ENCODE data around the gene PSPH. TPM values are rescaled to one million over a fixed set of nuclear protein-coding genes. Genes with fewer than 3 reads are reported as not detected.
A peak's percentile ranks its signal among the peaks of the same experiment; 100 is the strongest.
"Not testable (repeated sequence)": the region's sequence is repeated elsewhere in the genome, so short reads cannot be mapped to it uniquely, and the experiment has no call there.

The PSPH gene
- total RNA-seq, 1 donor: 49.9 TPM

GRCh38 chr7:56092789-56093531, 41.7 kb upstream of the PSPH start, which contains the start of gene PHKG1:
PHKG1 (minus strand) TSS chr7:56092952; CDS start chr7:56088941, 4,011 bp downstream.
- peaks cover 14% of the 10 kb centered on the region for H3K4me1 ChIP-seq (ENCODE audit: insufficient read depth, low read length)
- H3K4me2 ChIP-seq (ENCODE audit: insufficient read depth, low read length): peak within 1 kb of the TSS; percentile 80
- H3K4me3 ChIP-seq (ENCODE audit: insufficient read depth, low read length): peak within 1 kb of the TSS; percentile 42
- peak; percentile 48 for TF ChIP-seq CTCF (IDR thresholded peaks at IDR 0.05; ENCODE audit: extremely low read depth, low read depth, low read length)
- H3K9me3 ChIP-seq (ENCODE audit: low read depth, low read length): no peaks in the 10 kb centered on the region
- H3K79me2 ChIP-seq (ENCODE audit: insufficient read depth, low read length): no peaks in the 10 kb centered on the region
- DNase-seq (ENCODE audit: insufficient read length, low spot score, missing footprints): peak; percentile 97
- no peaks in the 10 kb centered on the region for H3K27me3 ChIP-seq (ENCODE audit: insufficient read depth, low read length)
- no peak within 1 kb of the TSS for H2AFZ ChIP-seq (ENCODE audit: low read length)
- H3K36me3 ChIP-seq (ENCODE audit: insufficient read depth, low read length): no peaks in the 10 kb centered on the region
- no peaks in the 10 kb centered on the region for H4K20me1 ChIP-seq (ENCODE audit: insufficient read depth, low read length)
- H3K27ac ChIP-seq (ENCODE audit: low read depth, low read length): peak within 1 kb of the TSS; percentile 28

- H3K36me3 ChIP-seq (ENCODE audit: insufficient read depth, low read length); H4K20me1 ChIP-seq (ENCODE audit: insufficient read depth, low read length); DNase-seq (ENCODE audit: insufficient read length, low spot score, missing footprints); H3K4me1 ChIP-seq (ENCODE audit: insufficient read depth, low read length); H2AFZ ChIP-seq (ENCODE audit: low read length); H3K9me3 ChIP-seq (ENCODE audit: low read depth, low read length); H3K27me3 ChIP-seq (ENCODE audit: insufficient read depth, low read length); H3K79me2 ChIP-seq (ENCODE audit: insufficient read depth, low read length): not testable (repeated sequence)
- Histone ChIP-seq H3K4me3 (ENCODE audit: insufficient read depth, low read length) (peak overlapping the region; percentile 42), H3K4me2 (ENCODE audit: insufficient read depth, low read length) (peak overlapping the region; percentile 80), H3K27ac (ENCODE audit: low read depth, low read length) (peak overlapping the region; percentile 28)
These were observed 41.1 kb upstream of the PSPH start for GRCh38 chr7:56092388-56092787.

GRCh38 chr7:56091591-56091990, 40.3 kb upstream of the PSPH start:
- H3K27me3 ChIP-seq (ENCODE audit: insufficient read depth, low read length): no peaks in the 10 kb centered on the region
- no peaks in the 10 kb centered on the region for H4K20me1 ChIP-seq (ENCODE audit: insufficient read depth, low read length)
- no peaks in the 10 kb centered on the region for H3K9me3 ChIP-seq (ENCODE audit: low read depth, low read length)
- H3K27ac ChIP-seq (ENCODE audit: low read depth, low read length): no peak overlapping the region
- no peak overlapping the region for H3K4me2 ChIP-seq (ENCODE audit: insufficient read depth, low read length)
- H2AFZ ChIP-seq (ENCODE audit: low read length): no peak overlapping the region
- no peak overlapping the region for H3K4me3 ChIP-seq (ENCODE audit: insufficient read depth, low read length)
- H3K4me1 ChIP-seq (ENCODE audit: insufficient read depth, low read length): peaks cover 9% of the 10 kb centered on the region
- TF ChIP-seq CTCF (IDR thresholded peaks at IDR 0.05; ENCODE audit: extremely low read depth, low read depth, low read length): no peak
- no peak for DNase-seq (ENCODE audit: insufficient read length, low spot score, missing footprints)
- no peaks in the 10 kb centered on the region for H3K79me2 ChIP-seq (ENCODE audit: insufficient read depth, low read length)
- H3K36me3 ChIP-seq (ENCODE audit: insufficient read depth, low read length): no peaks in the 10 kb centered on the region

- no peak for TF ChIP-seq CTCF (IDR thresholded peaks at IDR 0.05; ENCODE audit: extremely low read depth, low read depth, low read length)
- Histone ChIP-seq H3K4me3 (ENCODE audit: insufficient read depth, low read length) (no peak overlapping the region), H2AFZ (ENCODE audit: low read length) (no peak overlapping the region), H4K20me1 (ENCODE audit: insufficient read depth, low read length) (no peaks in the 10 kb centered on the region), H3K27ac (ENCODE audit: low read depth, low read length) (no peak overlapping the region), H3K27me3 (ENCODE audit: insufficient read depth, low read length) (no peaks in the 10 kb centered on the region), H3K79me2 (ENCODE audit: insufficient read depth, low read length) (no peaks in the 10 kb centered on the region), H3K9me3 (ENCODE audit: low read depth, low read length) (no peaks in the 10 kb centered on the region), H3K36me3 (ENCODE audit: insufficient read depth, low read length) (peaks cover 3% of the 10 kb centered on the region), H3K4me1 (ENCODE audit: insufficient read depth, low read length) (peaks cover 3% of the 10 kb centered on the region), H3K4me2 (ENCODE audit: insufficient read depth, low read length) (no peak overlapping the region)
- peak; percentile 18 for DNase-seq (ENCODE audit: insufficient read length, low spot score, missing footprints)
These were observed 36.2 kb upstream of the PSPH start for GRCh38 chr7:56087445-56087844.
